HG03354 (cell line): Measurements from ENCODE around the gene IFNA13.

Experiments used
- ATAC-seq: cut with Tn5 transposase; IDR thresholded peaks from one replicate; pipeline ENCODE4 v1.9.1; 2021; ENCODE audit warnings: mild to moderate bottlenecking; ENCODE audit not compliant: unreplicated experiment, poor library complexity, severe bottlenecking

IFNA13 gene

DNA sequence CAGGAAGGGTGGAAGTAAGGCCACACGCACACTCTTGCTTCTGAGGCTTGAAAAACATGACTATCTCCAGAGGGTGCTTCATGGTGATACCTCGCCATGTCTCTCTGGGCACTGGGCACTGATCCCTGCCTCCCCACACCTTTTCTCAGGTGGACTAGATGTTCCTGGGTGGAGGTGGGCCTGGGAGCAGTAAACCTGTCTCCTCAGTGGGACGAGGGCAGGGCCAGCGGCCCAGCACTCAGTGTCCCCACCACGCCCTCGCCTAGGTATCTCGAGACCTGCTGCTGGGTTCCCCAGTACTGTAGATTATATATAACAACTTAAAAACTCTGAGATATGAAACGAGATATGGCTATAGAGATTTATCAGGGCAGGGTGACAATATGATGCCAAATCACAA is 5.6 kb downstream of the IFNA13 start:
- ATAC-seq = no peak

DNA sequence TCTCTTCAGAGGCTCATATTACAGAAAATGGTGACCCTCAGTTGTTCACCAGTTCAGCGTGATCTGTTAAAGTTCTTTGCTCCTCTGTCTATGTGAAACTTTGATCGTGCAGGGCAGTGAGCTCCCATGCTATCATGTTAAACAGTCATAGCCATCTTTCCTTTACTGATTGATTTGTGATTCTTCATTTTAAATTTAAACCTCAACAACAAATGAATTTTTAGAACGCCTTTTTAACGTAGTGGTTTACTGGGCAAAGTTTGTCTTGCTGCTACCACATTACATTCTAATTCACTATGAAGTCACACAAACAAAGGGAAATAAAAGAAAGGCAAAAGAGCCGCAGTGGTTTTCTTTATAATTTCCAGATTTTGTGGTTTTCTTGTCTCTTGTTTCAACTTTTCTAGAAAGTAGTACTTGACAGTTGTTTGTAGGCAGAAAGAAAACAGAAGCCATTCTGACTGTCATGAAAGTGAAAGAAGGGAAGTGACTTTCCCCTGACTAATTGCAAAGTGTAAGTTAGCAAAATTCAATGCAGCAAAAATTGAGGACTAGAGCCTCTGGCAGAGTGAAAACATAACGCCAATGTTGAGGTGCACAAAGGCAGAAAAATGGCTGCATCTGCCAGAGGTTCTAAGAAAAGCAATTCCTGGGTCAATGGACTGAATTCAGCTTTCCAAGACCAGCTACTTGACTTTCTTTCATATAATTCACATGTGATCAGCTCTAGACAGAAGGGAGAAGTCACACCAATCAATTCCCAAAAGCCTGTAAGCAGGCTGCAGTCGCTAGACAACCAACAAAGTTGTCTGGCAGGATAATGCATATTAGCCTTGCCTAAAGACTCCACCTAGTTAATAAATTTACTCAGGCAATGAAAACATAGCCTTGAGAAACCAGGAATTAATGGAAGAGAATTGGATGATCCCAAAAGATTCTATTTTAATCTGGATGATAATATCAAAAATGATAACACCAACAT is 10.1 kb downstream of the IFNA13 start:
- peak; percentile 94 for ATAC-seq

DNA sequence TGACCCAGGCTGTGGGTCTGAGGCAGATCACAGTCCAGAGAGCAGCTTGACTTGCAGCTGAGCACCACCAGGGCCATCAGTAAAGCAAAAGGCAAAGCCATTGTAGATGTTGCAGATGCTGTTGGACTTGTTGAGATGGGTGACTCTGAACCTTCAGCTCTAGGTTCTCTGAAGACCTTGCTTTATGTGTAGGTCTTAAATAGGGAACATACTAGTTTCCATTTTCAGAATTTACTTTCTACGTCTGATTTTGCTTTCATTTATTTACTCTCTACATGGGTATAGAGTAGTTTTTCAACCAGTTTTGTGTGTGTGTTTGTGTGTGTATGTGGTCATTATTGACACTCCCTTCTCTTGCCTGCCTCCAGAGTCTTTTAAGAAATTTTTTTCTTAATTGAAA is 17.1 kb downstream of the IFNA13 start, which contains the start of gene IFNA6:
TSS of gene IFNA6 (minus strand) at position 101 of the 400 bp plus-strand sequence. CDS start at position 101, 0 bp downstream.
- no peak for ATAC-seq

DNA sequence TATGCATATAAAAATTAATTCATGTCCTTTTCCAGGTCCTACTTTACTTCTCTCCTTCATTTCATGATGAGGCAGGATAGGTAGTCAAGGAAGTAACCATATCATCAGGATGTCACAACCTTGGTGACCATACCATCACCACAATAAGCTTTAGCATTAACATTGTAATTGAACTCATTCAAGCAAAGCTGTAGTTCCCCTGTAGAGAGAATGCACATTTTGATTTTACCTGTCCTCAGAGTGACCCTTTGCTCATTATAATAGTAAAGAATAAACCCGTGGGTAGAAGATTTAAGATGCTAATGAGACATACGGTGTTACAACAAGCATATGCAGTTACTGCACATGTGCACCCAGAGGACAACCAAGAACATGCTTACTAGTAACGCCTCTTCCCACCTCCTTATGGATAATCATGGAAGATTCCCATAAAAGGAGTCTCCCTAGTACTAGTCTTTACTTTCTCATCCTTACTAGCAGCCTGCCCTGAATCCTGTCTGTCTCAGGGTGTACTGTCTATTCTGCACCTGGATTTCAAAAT is 19.4 kb downstream of the IFNA13 start:
- ATAC-seq = peak; percentile 60

DNA sequence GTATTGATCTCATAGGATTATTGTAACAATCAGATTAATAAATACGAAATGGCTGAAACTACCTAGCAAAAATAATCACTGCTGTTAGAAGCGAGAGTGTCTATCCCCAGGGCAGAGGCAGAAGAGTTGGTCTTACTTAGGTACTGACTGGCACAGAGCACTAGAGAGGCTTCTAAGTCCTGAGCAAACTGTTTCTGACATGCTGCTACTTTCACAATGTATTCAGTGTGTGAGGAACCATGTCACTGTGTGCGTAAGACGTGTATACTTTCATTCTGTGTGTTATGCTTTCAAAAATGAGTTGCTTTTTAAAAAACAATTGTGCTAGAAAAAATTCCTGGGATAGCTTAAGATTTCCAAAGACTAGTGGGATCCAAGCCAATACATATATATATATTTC is 27.1 kb downstream of the IFNA13 start:
- no peak for ATAC-seq

DNA sequence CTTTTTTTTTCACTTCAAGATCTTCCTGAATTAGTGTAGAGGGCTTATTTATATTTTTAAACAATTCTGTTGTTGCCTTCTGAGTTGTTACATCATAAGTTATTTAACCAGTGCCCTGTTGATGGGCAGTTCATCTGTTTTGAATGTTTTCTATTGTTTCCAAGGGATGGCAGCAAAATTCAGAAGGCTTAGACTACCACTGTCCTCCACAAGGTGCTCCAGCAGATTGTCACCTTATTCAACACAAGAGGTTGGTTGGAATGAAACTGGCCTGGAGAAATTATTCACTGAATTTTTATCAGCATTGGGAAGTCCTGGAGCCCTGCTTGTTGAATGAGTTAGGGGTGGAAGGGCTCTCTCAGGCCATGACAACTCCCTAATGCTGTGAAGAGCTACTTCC is 31.4 kb downstream of the IFNA13 start:
- no peak for ATAC-seq

DNA sequence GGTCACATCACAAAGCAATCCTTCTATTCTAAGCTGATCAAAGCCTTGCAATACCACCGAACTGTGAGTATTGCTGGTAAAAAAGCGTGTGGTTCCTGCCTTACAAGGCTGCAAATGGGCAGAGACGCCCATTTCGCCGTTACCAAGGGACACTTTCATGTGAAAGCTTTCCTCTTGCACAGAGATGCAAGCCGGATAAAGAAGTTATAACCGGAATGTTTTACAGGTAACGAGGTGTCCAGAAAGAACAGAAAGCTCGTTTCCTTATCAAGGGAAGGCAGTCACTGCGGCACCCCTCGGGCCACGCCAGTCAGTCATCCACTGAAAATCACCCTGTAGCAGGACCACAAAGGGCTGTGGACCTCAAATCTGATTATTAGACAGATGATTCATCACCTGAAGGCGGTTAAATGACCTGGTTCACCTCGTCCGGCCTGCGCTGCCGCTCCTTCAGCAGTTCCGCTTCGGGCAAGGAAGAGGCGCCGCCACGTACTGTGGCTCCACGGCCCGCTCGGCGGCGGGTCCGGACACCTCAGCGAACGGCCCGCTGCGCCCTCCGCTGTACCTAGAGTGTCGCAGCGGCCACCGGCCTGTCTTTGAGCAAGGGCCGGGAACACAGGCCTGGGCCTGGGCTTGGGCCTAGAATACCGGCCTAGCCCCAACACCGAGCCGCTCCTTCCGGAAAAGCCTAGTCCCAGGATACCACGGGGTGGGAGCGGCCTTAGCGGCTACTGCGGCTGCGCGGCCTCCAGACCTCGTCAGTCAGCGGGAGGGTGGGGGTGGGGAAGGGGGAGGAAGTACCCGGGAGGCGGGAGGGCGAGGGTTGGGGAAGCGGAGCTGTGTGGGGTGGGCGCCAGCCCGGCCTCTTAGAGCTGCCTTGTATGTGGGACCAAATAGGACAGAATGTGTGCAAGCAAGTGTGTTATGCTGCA is 32.9 kb downstream of the IFNA13 start, which contains the start of gene KLHL9:
TSS of gene KLHL9 (minus strand) at position 704 of the 932 bp plus-strand sequence. CDS start at position 159, 545 bp downstream.
- ATAC-seq = peak; percentile 89

DNA sequence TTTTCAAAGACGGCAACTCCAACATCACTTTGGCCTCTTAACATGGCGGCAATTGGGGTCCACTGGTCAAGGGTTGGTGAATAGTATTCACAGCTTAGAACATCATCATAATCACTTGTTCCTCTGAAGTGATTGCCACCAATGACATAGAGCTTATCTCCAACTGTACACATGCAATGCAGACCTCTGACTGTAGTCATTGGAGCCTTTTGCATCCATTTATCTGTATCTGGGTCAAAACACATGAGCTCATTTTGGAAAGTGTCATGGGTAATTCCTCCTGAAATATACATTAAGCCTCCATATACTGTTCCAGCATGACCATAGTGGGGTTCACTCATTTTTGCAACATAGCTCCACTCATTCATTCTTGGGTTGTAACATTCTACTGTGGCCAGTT is 34.6 kb downstream of the IFNA13 start:
- no peak for ATAC-seq

DNA sequence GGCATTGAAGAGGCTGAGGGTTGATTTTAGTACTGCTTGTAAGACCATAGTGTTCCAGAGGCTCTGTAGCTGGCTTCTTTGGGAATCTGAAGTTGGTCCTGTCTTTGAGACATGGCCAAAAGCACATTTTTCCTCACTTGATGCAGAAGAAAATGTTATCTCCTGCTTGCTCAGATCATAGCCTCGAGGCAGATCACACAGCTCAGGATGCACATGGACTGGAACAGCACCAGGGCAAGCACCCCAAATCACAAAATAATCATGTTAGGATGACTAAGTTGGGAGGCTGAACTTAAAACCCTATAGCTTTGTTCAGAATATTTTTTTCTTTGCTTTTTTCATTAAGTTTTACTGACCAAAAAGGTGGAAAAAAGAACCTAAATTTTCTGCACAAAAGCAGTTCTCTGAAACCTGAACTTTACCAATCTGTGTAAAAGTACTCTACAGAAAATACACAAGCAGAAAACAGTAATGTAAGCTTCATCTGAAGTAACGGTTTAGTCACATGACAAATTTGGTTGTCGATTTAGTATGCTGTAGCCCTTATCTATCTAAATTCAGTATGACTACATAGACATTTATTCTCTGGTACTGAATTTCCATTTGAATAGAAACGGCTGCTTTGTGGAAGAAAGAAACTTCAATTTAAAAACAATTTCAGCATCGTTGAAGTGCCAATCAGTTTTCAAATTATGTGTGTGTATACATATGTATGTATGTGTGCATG is 36.0 kb downstream of the IFNA13 start:
- no peak for ATAC-seq

DNA sequence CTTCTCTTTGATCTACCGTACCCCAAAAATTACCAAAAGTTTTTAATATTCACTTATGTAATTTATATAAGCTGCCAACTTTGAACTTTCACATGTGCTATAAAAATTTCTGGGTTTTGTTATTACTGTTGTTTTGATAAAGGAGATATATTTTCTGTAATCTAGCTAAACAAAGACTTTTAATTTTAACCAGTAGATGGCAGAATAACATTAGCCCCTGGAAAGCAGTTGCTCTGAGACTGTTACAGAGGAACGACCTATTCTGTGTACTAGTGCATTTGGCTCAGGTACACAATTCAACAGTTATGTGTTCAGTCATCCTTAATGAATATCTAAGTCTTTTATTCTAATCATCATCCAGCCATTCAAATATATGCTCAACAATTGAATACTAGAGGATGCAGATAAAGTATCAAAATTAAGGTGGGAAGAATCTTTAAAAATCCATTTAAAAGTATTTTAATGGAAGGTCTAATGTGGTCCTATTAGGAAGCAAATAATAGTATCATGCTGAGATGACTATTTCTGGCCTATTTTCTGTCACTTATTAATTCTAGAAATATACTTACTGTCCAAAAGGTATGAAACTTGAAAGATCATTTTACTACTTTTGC is 41.2 kb downstream of the IFNA13 start:
- peak; percentile 81 for ATAC-seq

DNA sequence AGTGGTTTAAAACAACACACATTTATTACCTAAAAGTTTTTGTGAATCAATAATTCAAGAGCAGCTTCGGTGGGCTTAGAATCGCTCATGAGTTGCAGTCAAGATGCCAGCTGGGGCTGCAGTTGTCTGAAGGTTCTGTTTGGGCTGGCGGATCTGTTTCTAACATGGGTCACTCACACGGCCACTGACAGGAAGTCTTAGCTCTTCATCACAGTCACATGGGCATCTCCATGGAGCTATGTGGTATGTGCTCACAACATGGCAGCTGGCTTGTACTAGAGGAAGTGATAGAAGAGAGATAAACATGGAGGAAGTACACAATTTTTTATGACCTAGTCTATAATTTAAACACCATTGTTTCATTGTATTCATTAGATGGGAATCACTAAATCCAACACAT is 43.8 kb downstream of the IFNA13 start:
- no peak for ATAC-seq

DNA sequence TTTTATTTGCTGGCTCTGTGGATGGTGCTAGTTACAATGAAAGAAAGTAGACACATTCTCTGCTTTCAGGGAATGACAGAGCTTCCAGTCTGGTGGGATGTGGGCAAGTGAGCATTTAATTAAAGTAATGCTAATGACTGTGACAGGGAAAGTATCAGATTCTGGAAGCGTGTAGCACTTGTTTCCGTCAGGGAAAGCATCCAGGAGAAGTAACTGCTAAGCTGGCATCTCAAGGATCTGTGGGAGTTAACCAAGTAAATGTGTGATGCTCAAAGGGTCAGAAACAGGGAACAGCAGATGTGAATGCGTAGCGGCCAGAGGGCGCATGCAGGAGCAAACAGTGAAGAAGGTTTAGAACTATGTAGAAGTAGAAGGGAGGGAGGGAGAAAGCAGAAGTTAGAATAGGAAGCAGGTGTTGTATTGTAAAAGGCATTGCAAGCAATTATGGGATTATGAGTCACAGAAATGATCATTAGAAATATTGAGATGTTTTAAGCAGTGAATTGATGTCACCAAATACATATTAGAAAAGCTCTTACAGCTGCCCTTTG is 44.9 kb downstream of the IFNA13 start:
- no peak for ATAC-seq

DNA sequence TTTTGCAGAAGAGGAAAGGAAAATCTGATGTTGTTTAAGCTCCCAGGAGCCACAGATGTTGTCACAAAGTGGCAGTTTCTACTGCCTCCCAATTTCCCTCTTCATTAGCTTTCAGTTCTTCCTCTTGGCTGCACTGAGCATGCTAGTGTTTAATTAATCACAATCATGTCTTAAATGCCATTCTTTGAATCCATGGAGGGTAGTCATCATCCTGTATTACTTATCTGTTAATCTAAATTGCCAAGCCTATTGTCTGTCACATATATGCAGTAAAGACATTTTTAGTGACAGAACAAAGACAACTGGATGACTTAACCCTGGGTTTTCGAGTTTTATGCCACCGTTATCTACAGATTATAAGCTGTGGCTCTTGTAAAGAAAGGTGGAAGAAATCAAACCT is 47.4 kb downstream of the IFNA13 start:
- ATAC-seq = no peak

DNA sequence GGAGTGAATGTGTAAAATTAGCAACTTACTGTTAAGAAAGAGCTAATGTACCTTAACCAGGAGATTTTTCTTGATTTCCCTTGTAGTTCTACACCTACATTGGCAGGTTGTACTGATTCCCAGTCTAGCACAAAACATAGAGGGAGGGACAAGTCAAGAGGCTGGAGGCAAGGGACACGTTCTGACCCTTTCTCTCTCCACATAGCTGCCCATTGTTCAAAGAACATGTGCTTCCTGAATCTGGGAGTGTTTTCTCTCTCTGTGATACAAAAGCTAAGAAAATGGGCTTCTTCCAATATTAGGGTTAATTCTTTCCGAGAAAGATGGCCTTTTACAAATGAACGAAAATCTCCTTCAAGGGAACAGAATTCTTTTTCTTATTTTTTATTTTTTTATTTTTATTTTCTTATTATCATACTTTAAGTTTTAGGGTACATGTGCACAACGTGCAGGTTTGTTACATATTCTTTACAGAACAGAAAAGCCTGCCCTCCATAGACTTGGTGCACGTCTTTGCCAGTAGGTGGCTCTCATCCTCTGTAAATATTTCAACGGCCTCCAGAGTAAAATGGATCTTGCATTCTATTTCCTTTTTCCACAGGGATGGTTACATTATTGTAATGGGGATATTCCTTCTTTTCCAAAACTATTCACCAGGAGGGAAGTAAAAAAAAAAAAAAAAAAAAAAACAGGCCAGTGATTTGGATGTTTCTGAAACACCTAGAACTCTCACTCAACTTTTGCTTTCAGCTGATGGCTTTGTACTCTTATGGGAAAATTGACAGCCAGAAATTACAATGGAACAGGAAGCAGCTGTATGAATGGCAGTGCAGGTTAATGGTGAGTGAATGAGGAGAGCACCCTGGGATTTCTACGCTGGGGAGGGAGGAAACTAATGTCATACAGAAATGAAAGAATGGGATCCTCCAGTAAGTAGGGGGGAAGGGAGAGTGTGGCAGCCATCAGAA is 49.6 kb downstream of the IFNA13 start:
- ATAC-seq = no peak
